ENCODE measurements around the gene CCDC50.

Gene CCDC50

GRCh38 chr3:191320316-191320715 is 8.9 kb upstream of the CCDC50 start:
- no peak for DNase-seq

GRCh38 chr3:191321019-191321767 is 8.0 kb upstream of the CCDC50 start:
- DNase-seq: no peak

- no peak for DNase-seq
Measured at GRCh38 chr3:191324936-191325335, 4.3 kb upstream of the CCDC50 start.

- DNase-seq: no peak
Measured at GRCh38 chr3:191327526-191327925, 1.7 kb upstream of the CCDC50 start.

GRCh38 chr3:191328383-191328961 is 722 bp upstream of the CCDC50 start:
- DNase-seq: no peak

GRCh38 chr3:191329654-191330529 is 698 bp downstream of the CCDC50 start, which contains the start of gene UTS2B:
Gene UTS2B, minus strand, starts transcription at chr3:191330526. Its CDS starts 48,337 bp downstream, at chr3:191282189.
- peak; percentile 66 for DNase-seq

- no peak for DNase-seq
Measured at GRCh38 chr3:191330530-191331048, 1.4 kb downstream of the CCDC50 start.

- no peak for DNase-seq
Measured at GRCh38 chr3:191331388-191331787, 2.2 kb downstream of the CCDC50 start.

- no peak for DNase-seq
Measured at GRCh38 chr3:191333298-191333880, 4.2 kb downstream of the CCDC50 start.

- DNase-seq: no peak
Measured at GRCh38 chr3:191334346-191334893, 5.2 kb downstream of the CCDC50 start.

- no peak for DNase-seq
Measured at GRCh38 chr3:191336833-191337232, 7.6 kb downstream of the CCDC50 start.

- DNase-seq: no peak
Measured at GRCh38 chr3:191338177-191338488, 8.9 kb downstream of the CCDC50 start.

GRCh38 chr3:191339316-191339917 is 10.2 kb downstream of the CCDC50 start:
- DNase-seq: no peak

- no peak for DNase-seq
Measured at GRCh38 chr3:191340351-191340750, 11.2 kb downstream of the CCDC50 start.

- DNase-seq: no peak
Measured at GRCh38 chr3:191340966-191341365, 11.8 kb downstream of the CCDC50 start.

GRCh38 chr3:191342006-191342405 is 12.8 kb downstream of the CCDC50 start:
- DNase-seq: no peak

- DNase-seq: no peak
Measured at GRCh38 chr3:191342411-191342810, 13.2 kb downstream of the CCDC50 start.

- no peak for DNase-seq
Measured at GRCh38 chr3:191343115-191343514, 13.9 kb downstream of the CCDC50 start.

- no peak for DNase-seq
Measured at GRCh38 chr3:191343913-191344312, 14.7 kb downstream of the CCDC50 start.

- no peak for DNase-seq
Measured at GRCh38 chr3:191345334-191345733, 16.1 kb downstream of the CCDC50 start.

- no peak for DNase-seq
Measured at GRCh38 chr3:191347228-191347627, 18.0 kb downstream of the CCDC50 start.

GRCh38 chr3:191348098-191348497 is 18.9 kb downstream of the CCDC50 start:
- no peak for DNase-seq
